ENCODE results near the gene SLAMF6.
"Not testable (repeated sequence)": the region's sequence is repeated elsewhere in the genome, so short reads cannot be mapped to it uniquely, and the experiment has no call there.

The SLAMF6 gene

GRCh38 chr1:160537714-160538665 is 14.9 kb upstream of the SLAMF6 start:
- no peak overlapping the region for H3K4me3 ChIP-seq (ENCODE audit: low read depth, low read length)
- in situ Hi-C loops (cut with HindIII; ENCODE audit: low sequenced_read_pairs), result no loop called here
- no peak for TF ChIP-seq CTCF (IDR thresholded peaks at IDR 0.05; ENCODE audit: low read depth, low read length, missing control alignments)
- no peak for DNase-seq (ENCODE audit: low read depth)

- TF ChIP-seq CTCF (IDR thresholded peaks at IDR 0.05; ENCODE audit: low read depth, low read length, missing control alignments), result no peak
- DNase-seq (ENCODE audit: low read depth), result no peak
- no peak overlapping the region for H3K4me3 ChIP-seq (ENCODE audit: low read depth, low read length)
- in situ Hi-C loops (cut with HindIII; ENCODE audit: low sequenced_read_pairs), result no loop called here
Measured at GRCh38 chr1:160534823-160535605, 12.0 kb upstream of the SLAMF6 start.

- H3K4me3 ChIP-seq (ENCODE audit: low read depth, low read length); DNase-seq (ENCODE audit: low read depth); in situ Hi-C loops (cut with HindIII; ENCODE audit: low sequenced_read_pairs): not testable (repeated sequence)
Measured at GRCh38 chr1:160532557-160532813, 9.4 kb upstream of the SLAMF6 start.

- H3K4me3 ChIP-seq (ENCODE audit: low read depth, low read length); DNase-seq (ENCODE audit: low read depth); in situ Hi-C loops (cut with HindIII; ENCODE audit: low sequenced_read_pairs): not testable (repeated sequence)
Measured at GRCh38 chr1:160531809-160532556, 8.9 kb upstream of the SLAMF6 start.

- DNase-seq (ENCODE audit: low read depth); H3K4me3 ChIP-seq (ENCODE audit: low read depth, low read length); in situ Hi-C loops (cut with HindIII; ENCODE audit: low sequenced_read_pairs): not testable (repeated sequence)
Measured at GRCh38 chr1:160529401-160529952, 6.4 kb upstream of the SLAMF6 start.

GRCh38 chr1:160523789-160524188 is 734 bp upstream of the SLAMF6 start:
- H3K4me3 ChIP-seq (ENCODE audit: low read depth, low read length); DNase-seq (ENCODE audit: low read depth); in situ Hi-C loops (cut with HindIII; ENCODE audit: low sequenced_read_pairs): not testable (repeated sequence)

GRCh38 chr1:160522136-160522535 is 919 bp downstream of the SLAMF6 start:
- no peak for TF ChIP-seq CTCF (IDR thresholded peaks at IDR 0.05; ENCODE audit: low read depth, low read length, missing control alignments)
- no peak for DNase-seq (ENCODE audit: low read depth)
- in situ Hi-C loops (cut with HindIII; ENCODE audit: low sequenced_read_pairs), result no loop called here
- no peak overlapping the region for H3K4me3 ChIP-seq (ENCODE audit: low read depth, low read length)

GRCh38 chr1:160521554-160521953 is 1.5 kb downstream of the SLAMF6 start:
- no peak overlapping the region for H3K4me3 ChIP-seq (ENCODE audit: low read depth, low read length)
- TF ChIP-seq CTCF (IDR thresholded peaks at IDR 0.05; ENCODE audit: low read depth, low read length, missing control alignments), result no peak
- no peak for DNase-seq (ENCODE audit: low read depth)
- in situ Hi-C loops (cut with HindIII; ENCODE audit: low sequenced_read_pairs), result no loop called here

All from astrocyte of the cerebellum (primary cell).